Stomach (tissue), 4 donors: ENCODE data around the gene MARCKS.

Source experiments
- EP300 ChIP-seq: sonication (generic); formaldehyde crosslinking; IDR thresholded peaks from one replicate; pipeline ENCODE4 v1.6.1; 2017; ENCODE audit warnings: antibody characterized with exemption
- POLR2A ChIP-seq, 4 donors: fragments of 450-650 bp; IDR thresholded peaks; one replicate each; pipeline ENCODE4 v1.6.1; 2016; ENCODE audit warnings: antibody characterized with exemption in 4 of 4, control low read depth in 2 of 4, mild to moderate bottlenecking in 1 of 4, moderate library complexity in 1 of 4
- POLR2AphosphoS5 ChIP-seq, 3 donors: sonication (generic); formaldehyde crosslinking; IDR thresholded peaks; one replicate each; pipeline ENCODE4 v1.6.1; 2016; ENCODE audit warnings: antibody characterized with exemption in 3 of 3
- TF ChIP-seq, protein P1 (sequence below), 7 experiments: fragments of 450-650 bp in 4 of 7; fragments of 200-600 bp in 3 of 7; sonication (generic) in 3 of 7; IDR thresholded peaks; one replicate each; pipeline ENCODE4 v1.5.1; 2016 to 2019; ENCODE audit warnings: antibody characterized with exemption in 7 of 7, control low read depth in 2 of 7, mild to moderate bottlenecking in 1 of 7

DNA sequence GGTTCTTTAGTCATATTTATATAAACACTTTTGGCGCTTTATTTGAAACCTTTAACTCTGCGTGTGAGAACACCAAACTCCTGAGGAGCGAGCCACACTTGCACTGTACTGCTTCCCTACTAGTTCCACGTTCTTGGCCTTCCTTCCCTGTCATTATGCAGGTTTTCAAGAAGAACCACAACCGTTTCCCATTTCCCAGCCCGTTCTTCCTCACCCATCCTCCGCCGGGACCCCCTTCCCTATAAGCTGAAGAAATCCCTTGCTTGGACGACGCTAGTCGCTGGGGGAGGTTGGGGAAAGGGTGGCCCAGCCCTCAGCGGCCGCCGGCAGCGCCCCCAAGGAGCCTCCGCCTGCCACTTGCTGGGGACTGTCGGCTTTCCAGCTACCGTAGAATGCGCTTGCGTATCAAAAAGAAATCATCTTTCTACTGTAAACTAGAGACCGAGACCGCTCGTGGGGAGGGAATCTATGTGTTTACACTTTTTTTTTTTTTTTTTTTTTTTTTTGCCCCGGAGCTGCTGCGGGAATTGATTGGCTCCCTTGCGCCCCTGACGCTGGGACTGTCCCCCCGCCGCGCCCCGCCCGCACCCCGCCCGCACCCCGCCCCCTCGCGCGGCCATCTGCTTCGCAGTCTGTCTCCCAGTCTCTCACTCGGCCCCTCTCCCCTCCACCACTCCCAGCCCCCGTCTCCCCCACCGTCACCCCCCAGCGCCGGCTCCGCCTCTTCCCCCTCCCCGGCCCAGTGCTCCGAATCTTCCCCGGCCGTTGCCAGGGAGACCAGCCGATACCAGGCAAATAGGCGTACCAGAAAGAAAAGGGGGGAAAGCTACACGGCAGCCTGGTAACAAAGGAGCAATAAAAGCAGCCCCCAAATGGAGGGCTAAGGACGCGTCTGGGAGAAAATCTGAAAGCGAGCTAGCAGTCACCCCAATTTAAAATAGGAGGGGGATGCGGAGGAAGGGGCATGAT, 2.3 kb upstream of the MARCKS start:
- TF ChIP-seq, protein P1, sequence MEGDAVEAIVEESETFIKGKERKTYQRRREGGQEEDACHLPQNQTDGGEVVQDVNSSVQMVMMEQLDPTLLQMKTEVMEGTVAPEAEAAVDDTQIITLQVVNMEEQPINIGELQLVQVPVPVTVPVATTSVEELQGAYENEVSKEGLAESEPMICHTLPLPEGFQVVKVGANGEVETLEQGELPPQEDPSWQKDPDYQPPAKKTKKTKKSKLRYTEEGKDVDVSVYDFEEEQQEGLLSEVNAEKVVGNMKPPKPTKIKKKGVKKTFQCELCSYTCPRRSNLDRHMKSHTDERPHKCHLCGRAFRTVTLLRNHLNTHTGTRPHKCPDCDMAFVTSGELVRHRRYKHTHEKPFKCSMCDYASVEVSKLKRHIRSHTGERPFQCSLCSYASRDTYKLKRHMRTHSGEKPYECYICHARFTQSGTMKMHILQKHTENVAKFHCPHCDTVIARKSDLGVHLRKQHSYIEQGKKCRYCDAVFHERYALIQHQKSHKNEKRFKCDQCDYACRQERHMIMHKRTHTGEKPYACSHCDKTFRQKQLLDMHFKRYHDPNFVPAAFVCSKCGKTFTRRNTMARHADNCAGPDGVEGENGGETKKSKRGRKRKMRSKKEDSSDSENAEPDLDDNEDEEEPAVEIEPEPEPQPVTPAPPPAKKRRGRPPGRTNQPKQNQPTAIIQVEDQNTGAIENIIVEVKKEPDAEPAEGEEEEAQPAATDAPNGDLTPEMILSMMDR (IDR thresholded peaks at IDR 0.05) = peak in 1 of 7 experiments; percentile 14
- TF ChIP-seq POLR2AphosphoS5 (IDR thresholded peaks at IDR 0.05) (peak in 1 of 3 donors; percentile 4), POLR2A (IDR thresholded peaks at IDR 0.05) (no peak), EP300 (no peak)
